T-helper 1 cell treated with Interleukin-12 subunit alpha and Interleukin-12 subunit beta and Interleukin-4 antibody, amounts not matched to agents 30 ng/mL and 1 ng/mL, for 36 hours (primary cell): ENCODE results near the gene CXorf58. TPM values are rescaled to one million over a fixed set of nuclear protein-coding genes. Genes with fewer than 3 reads are reported as not detected.
"Not testable (repeated sequence)": the region's sequence is repeated elsewhere in the genome, so short reads cannot be mapped to it uniquely, and the experiment has no call there.

Experiments used
- intact Hi-C: fragments of 100-400 bp; cut with micrococcal nuclease; formaldehyde crosslinking; loops from one replicate; pipeline ENCODE4 v1.15.1; 2024
- total RNA-seq: library from RNA; stranded (reverse); gene quantifications from 2 replicates; pipeline ENCODE4 v1.2.3, GENCODE V29; 2022

Gene CXorf58
- total RNA-seq, 1 donor from 2014 or later = not detected

DNA sequence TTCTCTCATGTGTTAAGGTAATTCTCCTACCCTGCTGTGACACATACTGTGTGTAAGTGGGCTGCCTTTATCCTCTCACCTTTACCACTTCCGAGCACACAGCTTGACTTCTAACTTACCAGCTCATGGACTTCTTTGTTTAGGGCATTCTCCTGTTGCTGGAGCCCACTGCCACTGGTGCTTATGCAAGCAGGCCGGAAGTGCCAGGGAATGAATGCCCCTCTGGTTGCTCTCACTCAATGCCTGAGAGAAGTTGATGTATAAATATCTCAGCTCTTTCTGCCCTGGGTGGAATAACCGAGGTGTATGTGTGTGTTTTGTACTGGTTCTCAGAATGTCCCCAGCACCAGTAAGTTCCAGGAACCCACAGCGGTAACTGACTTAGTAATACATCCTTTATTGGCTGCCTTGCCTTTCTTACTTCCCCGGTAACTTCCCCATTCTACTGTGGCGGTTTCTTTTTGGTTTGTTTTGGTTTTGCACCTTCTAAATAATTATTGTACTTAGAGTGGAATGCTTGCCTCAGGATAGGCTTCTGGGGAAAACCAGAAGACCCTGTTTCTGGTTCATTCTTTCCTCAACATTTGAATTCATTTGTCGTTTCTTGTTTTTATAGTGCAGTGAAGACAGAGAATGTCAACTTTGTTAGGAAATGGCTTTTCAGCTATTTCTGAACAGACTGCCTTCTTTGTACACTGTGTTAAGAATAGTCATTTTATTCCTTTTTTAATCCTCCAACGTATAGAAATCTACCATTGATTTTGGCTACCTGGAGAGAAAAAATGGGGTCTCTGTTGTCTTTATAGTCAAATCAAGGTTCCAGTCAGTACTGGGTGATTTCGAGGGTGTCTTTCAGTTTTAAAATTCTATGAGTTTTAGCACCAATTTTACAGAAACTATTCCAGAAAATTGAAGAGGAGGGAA lies 45.4 kb downstream of the CXorf58 start:
- intact Hi-C loops = loop anchor here (1.0 to 5.0 kb wide), 10 partner anchors 22 to 524 kb away; partner anchors contain the start of genes ACOT9, CXorf58, EIF2S3 and PRDX4

DNA sequence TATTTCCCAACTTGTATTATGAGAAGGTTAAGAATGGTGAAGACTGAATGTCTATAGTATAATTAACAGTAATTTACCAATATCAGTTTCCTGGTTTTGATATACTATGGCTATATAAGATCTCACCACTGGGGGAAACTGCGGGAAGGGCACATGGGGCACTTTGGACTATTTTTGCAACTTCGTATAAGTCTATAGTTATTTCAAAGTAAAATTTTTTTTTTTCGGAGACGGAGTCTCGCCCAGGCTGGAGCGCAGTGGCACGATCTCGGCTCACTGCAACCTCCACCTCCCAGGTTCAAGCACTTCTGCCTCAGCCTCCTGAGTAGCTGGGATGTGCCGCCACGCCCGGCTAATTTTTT lies 46.1 kb downstream of the CXorf58 start:
- intact Hi-C loops = loop anchor here (1.0 to 5.0 kb wide), 10 partner anchors 23 to 523 kb away; partner anchors contain the start of genes ACOT9, CXorf58, EIF2S3 and PRDX4

DNA sequence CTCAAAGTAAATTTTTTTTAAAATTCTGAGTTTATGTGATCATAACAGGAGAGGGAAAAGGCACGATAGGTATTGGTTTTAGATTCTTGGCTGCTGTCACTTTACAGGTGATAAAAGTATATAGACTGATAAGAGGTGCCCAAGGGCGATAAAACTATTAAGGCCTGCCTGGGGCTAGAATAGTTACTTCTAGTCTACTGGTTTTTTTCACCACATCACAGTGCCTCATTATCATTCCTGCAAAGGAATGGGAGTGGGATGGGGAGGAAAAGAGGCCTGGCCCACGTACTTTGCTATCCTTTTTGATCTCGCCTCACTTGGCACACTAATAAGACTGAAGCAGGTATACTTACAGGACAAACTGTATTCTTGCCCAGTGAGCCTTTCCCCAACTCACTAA lies 46.6 kb downstream of the CXorf58 start:
- intact Hi-C loops = loop anchor here (5.0 kb wide), 2 partner anchors 33 to 523 kb away; no protein-coding TSS in a partner anchor

DNA sequence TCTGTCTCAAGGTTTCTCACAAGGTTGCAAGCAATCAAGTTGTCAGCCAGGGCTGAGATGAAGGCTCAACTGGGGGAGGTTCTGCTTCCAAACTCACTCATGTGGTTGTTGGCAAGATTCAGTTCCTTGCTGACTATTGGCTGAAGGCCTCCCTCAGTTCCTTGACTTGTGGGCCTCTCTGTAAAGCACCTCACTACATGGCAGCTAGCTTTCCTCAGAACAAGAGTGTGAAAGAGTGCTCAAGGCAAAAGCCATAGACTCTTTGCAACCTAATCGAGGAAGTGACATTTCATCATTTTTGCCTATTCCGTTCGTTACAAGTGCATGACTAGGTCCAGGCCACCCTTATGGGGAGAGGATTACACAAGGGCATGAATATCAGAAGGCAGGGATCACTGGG lies 52.0 kb downstream of the CXorf58 start:
- intact Hi-C loops = no loop called here

DNA sequence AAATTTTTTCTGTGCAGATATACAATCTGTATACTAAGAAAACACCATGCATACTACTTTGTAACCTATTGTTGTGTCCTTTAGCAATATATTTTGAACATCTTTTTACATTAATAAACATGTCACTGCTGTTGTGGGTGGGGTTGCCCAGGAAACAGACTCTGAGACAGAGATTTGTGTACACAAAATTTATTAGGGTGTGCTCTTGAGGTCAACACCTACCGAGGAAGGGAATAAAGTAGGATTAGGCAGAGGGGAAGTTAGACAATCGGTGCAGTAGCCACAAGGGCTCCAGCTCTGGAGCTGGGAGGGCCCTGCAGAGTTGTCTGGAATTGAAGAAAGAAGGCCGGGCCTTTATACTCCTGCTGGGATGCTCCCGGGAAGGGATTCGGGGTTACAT lies 56.4 kb downstream of the CXorf58 start:
- intact Hi-C loops = no loop called here

DNA sequence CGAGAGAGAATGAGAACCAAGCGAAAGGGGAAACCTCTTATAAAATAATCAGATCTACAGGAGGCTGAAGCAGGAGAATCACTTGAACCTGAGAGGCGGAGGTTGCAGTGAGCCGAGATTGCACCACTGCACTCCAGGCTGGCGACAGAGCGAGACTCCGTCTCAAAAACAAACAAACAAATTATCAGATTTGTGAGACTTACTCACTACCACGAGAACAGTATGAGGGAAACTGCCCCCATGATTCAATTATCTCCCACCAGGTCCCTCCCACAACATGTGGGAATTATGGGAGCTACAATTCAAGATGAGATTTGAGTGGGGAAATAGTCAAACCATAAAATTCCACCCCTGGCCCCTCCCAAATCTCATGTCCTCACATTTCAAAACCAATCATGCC lies 57.8 kb downstream of the CXorf58 start:
- intact Hi-C loops = not testable (repeated sequence)

DNA sequence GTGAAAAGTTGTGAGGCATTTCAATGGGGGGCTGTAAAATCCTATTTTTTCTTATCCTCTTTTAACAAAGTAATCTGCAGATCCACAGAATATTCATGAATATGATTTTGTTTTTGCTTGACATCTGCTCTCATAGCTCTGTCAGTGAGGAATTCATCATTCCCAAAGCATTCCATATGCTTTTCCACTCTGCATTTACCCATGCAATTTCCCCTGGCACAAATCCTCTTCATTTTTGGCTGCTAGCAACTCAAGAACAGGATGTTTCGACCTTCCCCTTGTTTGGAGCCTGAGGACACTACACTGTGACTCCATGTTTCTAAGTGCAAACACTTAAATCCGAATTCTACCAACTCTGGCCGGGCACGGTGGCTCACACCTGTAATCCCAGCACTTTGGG lies 70.7 kb downstream of the CXorf58 start:
- intact Hi-C loops = no loop called here

DNA sequence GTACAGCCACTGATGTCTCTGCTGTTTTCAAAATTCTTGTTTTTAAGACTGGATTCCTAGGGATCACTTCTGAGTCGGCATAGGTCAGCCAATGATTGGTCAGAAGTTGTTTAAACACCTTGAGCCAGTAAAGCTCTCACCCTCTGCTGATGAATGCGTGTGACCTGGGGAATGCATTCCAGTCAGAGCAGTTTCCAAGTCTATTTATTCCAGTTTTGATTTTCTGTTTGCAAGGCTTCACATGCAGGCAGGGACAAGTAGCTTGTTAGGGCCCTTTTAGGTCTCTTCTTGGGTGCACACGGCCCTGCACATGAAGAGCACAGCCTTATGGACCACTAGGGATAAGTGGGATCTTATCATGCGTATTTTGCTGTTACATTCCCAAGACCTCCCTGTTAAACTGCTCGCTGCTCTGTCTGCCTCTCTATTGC lies 72.2 kb downstream of the CXorf58 start:
- intact Hi-C loops = no loop called here

DNA sequence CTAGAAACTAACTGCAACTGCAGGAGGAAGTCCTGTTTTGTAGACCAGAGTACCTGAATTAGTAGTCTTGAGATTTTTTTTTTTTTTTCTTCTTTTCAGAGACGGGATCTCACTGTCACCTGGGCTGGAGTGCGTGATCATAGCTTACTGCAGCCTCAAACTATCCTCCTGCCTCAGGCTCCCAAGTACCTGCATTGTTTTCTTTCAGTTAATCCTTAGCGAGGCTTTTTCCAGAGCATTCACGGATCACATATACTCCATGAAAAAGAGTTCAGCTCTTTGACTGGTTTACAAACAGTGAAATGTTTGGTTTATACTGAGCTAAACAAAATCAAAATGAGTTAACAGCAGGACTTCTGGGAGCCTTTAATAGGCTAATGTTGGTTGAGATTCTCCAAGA lies 73.4 kb downstream of the CXorf58 start:
- intact Hi-C loops = no loop called here

DNA sequence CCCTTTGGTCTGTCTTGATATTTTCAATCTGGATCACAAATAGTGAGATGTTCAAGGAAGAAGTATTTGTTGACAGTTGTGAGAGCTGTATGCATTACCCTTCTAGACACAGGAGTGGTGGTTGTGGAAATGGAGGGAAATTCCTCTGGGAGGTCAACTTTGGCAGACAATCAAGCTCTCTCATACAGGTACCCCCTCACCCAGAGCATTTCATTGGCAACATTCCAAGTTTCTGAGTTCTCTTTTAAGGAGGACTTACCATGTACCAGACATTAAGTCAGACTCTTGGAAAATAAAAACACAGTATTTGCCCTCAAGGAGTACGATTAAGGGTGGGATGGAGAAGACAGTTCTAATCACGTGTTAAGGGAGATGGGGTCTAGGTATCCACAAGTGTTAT lies 73.9 kb downstream of the CXorf58 start:
- intact Hi-C loops = no loop called here

DNA sequence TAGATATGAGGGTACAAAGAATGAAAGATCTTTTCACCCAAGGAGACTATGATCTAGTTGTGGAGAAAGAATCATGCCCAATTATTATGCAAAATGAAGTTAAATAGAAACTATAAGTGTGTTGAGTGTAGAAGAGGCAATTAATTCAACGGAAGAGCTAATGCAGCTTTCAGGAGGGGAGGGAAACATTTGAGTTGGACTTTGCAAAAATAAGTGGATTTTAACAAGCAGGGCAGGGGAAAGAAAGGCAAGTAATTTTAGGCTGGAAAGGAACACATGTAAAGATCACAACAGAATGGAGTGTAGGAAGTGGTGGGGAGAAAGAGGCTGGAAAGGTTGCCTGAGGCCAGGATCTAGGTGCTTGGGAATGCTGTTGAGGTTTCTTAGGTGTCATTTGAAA lies 75.1 kb downstream of the CXorf58 start:
- intact Hi-C loops = no loop called here

Other genes starting within 250 kb of the CXorf58 start
- 32.1 and 35.3 TPM in 2 replicates for gene PRDX4, start 240.5 kb upstream of the CXorf58 start, total RNA-seq
- gene ACOT9, start 164.7 kb upstream of the CXorf58 start, total RNA-seq = 43.0 and 43.4 TPM in 2 replicates
- gene SAT1, start 124.8 kb upstream of the CXorf58 start, total RNA-seq = 83.4 and 88.6 TPM in 2 replicates
- gene APOO, start 68 bp upstream of the CXorf58 start, total RNA-seq = 19.2 and 19.8 TPM in 2 replicates
- gene KLHL15, start 119.2 kb downstream of the CXorf58 start, total RNA-seq = 9.5 and 10.3 TPM in 2 replicates
- 180 and 183 TPM in 2 replicates for gene EIF2S3, start 146.9 kb downstream of the CXorf58 start, total RNA-seq
- 55.2 and 57.7 TPM in 2 replicates for gene ZFX, start 241.7 kb downstream of the CXorf58 start, total RNA-seq